Sigmoid colon (tissue), 7 donors: Measurements from ENCODE around the gene CCNI2. TPM values are rescaled to one million over a fixed set of nuclear protein-coding genes. Genes with fewer than 3 reads are reported as not detected.

Experiments
- DNase-seq: peaks from one replicate; pipeline ENCODE4 v3.0.0-alpha.2; 2019
- H3K27ac ChIP-seq, 4 donors: fragments of 200-600 bp; sonication (generic); one replicate each; pipeline ENCODE4 v1.5.1; 2016 to 2019; ENCODE audit warnings: mild to moderate bottlenecking in 1 of 4
- H3K27me3 ChIP-seq, 3 donors: fragments of 200-600 bp; sonication (generic); one replicate each; pipeline ENCODE4 v1.5.1; 2019; ENCODE audit warnings: mild to moderate bottlenecking in 1 of 3
- H3K36me3 ChIP-seq, 4 donors: fragments of 200-600 bp; sonication (generic); one replicate each; pipeline ENCODE4 v1.5.1; 2016 to 2019
- H3K4me1 ChIP-seq, 4 donors: fragments of 200-600 bp; sonication (generic); one replicate each; pipeline ENCODE4 v1.5.1; 2017 to 2019
- H3K4me3 ChIP-seq, 4 donors: fragments of 200-600 bp; sonication (generic); one replicate each; pipeline ENCODE4 v1.5.1; 2017 to 2019; ENCODE audit warnings: mild to moderate bottlenecking in 2 of 4, moderate library complexity in 1 of 4
- H3K9me3 ChIP-seq, 4 donors: fragments of 200-600 bp in 3 of 4; sonication (generic) in 3 of 4; one replicate each; pipeline versions ENCODE4 v1.5.1 to v1.6.1; 2013 to 2019
- CTCF ChIP-seq, 4 experiments: fragments of 450-650 bp in 3 of 4; fragments of 200-600 bp in 1 of 4; IDR thresholded peaks; one replicate each; pipeline ENCODE4 v1.5.1; 2016 to 2019; ENCODE audit warnings: antibody characterized with exemption in 4 of 4, mild to moderate bottlenecking in 3 of 4, moderate library complexity in 2 of 4
- EP300 ChIP-seq, 4 donors: sonication (generic); formaldehyde crosslinking; IDR thresholded peaks; one replicate each; pipeline ENCODE4 v1.6.1; 2017; ENCODE audit warnings: antibody characterized with exemption in 4 of 4
- POLR2A ChIP-seq, 2 donors: fragments of 450-650 bp; IDR thresholded peaks; one replicate each; pipeline ENCODE4 v1.6.1; 2016; ENCODE audit warnings: antibody characterized with exemption in 2 of 2, mild to moderate bottlenecking in 2 of 2, moderate library complexity in 2 of 2
- POLR2AphosphoS5 ChIP-seq, 4 donors: sonication (generic); formaldehyde crosslinking; IDR thresholded peaks; one replicate each; pipeline ENCODE4 v1.6.1; 2017; ENCODE audit warnings: antibody characterized with exemption in 4 of 4
- WGBS, 2 donors: extraction: QIAGEN DNeasy Blood & Tissue Kit; methylation state at CpG; one replicate each; pipeline ENCODE4 v1.1.7; 2013; 5-methylcytosine and 5-hydroxymethylcytosine counted together
- intact Hi-C: fragments of 100-400 bp; cut with DNase I; formaldehyde crosslinking; loops from one replicate; pipeline ENCODE4 v1.15.1; 2023
- polyA plus RNA-seq, 3 donors: library from polyadenylated mRNA; stranded (reverse); fragments of 200-250 nt; gene quantifications; one replicate each; pipeline ENCODE4 v1.2.3, GENCODE V29; 2013
- total RNA-seq, 4 donors: library from RNA; depleted of rRNA; stranded (reverse); fragments of >200 nt; gene quantifications; one replicate each; pipeline ENCODE4 v1.1.0, GENCODE V29; 2016
- donor health status: healthy with polysubstance abuse.
- donor health status: Bipolar disorder and iron deficiency.
- donor health status: healthy.

The CCNI2 gene
- total and polyA plus RNA-seq, 7 donors = 1.4 to 5.3 (median 2.1) TPM; not detected in 3

- 75 to 82% methylated on average over 5 of the region's 5 CpGs for WGBS, 2 donors
- Histone ChIP-seq H3K36me3 (no peaks in the 10 kb centered on the region), H3K27me3 (no peaks in the 10 kb centered on the region), H3K9me3 (no peaks in the 10 kb centered on the region), H3K4me3 (no peak overlapping the region), H3K27ac (no peak overlapping the region), H3K4me1 (no peaks in the 10 kb centered on the region)
- TF ChIP-seq CTCF (IDR thresholded peaks at IDR 0.05) = no peak
- TF ChIP-seq POLR2A (IDR thresholded peaks at IDR 0.05) = no peak
- TF ChIP-seq POLR2AphosphoS5 (IDR thresholded peaks at IDR 0.05) = no peak
- intact Hi-C loops = no loop called here
- DNase-seq = no peak
Observed at GRCh38 chr5:132785365-132785764, 38.1 kb downstream of the CCNI2 start.

GRCh38 chr5:132785864-132786263, 38.6 kb downstream of the CCNI2 start:
- DNase-seq = no peak
- intact Hi-C loops = no loop called here

GRCh38 chr5:132787076-132787475, 39.9 kb downstream of the CCNI2 start:
- TF ChIP-seq POLR2A (IDR thresholded peaks at IDR 0.05) = no peak
- TF ChIP-seq POLR2AphosphoS5 (IDR thresholded peaks at IDR 0.05) = no peak
- TF ChIP-seq CTCF (IDR thresholded peaks at IDR 0.05) = no peak
- no peak for TF ChIP-seq EP300 (IDR thresholded peaks at IDR 0.05)
- H3K36me3 ChIP-seq = no peaks in the 10 kb centered on the region
- no peaks in the 10 kb centered on the region for H3K27me3 ChIP-seq
- DNase-seq = no peak
- H3K4me3 ChIP-seq = no peak overlapping the region
- H3K9me3 ChIP-seq = no peaks in the 10 kb centered on the region
- H3K4me1 ChIP-seq = no peaks in the 10 kb centered on the region
- intact Hi-C loops = no loop called here
- no peak overlapping the region for H3K27ac ChIP-seq
- 95 to 97% methylated on average over 1 of the region's 1 CpG for WGBS, 2 donors

More at GRCh38 chr5:132785864-132786263, 38.6 kb downstream of the CCNI2 start:
- no peaks in the 10 kb centered on the region for H3K36me3 ChIP-seq
- 92 to 93% methylated on average over 4 of the region's 4 CpGs for WGBS, 2 donors
- H3K4me1 ChIP-seq = no peaks in the 10 kb centered on the region
- no peaks in the 10 kb centered on the region for H3K9me3 ChIP-seq
- H3K27me3 ChIP-seq = no peaks in the 10 kb centered on the region
- no peak overlapping the region for H3K27ac ChIP-seq
- TF ChIP-seq CTCF (IDR thresholded peaks at IDR 0.05) (no peak), POLR2AphosphoS5 (IDR thresholded peaks at IDR 0.05) (no peak), EP300 (IDR thresholded peaks at IDR 0.05) (no peak), POLR2A (IDR thresholded peaks at IDR 0.05) (no peak)
- H3K4me3 ChIP-seq = no peak overlapping the region

GRCh38 chr5:132788508-132788907, 41.3 kb downstream of the CCNI2 start:
- WGBS, 2 donors = 91 to 98% methylated on average over 1 of the region's 1 CpG
- no peaks in the 10 kb centered on the region for H3K36me3 ChIP-seq
- H3K27ac ChIP-seq = no peak overlapping the region
- intact Hi-C loops = no loop called here
- no peaks in the 10 kb centered on the region for H3K9me3 ChIP-seq
- TF ChIP-seq POLR2AphosphoS5 (IDR thresholded peaks at IDR 0.05) = no peak
- no peak for TF ChIP-seq CTCF (IDR thresholded peaks at IDR 0.05)
- TF ChIP-seq EP300 (IDR thresholded peaks at IDR 0.05) = no peak
- no peak overlapping the region for H3K4me3 ChIP-seq
- no peak for DNase-seq
- H3K27me3 ChIP-seq = no peaks in the 10 kb centered on the region
- H3K4me1 ChIP-seq = no peaks in the 10 kb centered on the region
